Daoy (cell line): ENCODE results near the gene CLIP1. TPM values are rescaled to one million over a fixed set of nuclear protein-coding genes. Genes with fewer than 3 reads are reported as not detected.
A peak's percentile ranks its signal among the peaks of the same experiment; 100 is the strongest.
"Not testable (repeated sequence)": the region's sequence is repeated elsewhere in the genome, so short reads cannot be mapped to it uniquely, and the experiment has no call there.

Experiments
- DNase-seq: peaks from one replicate; pipeline ENCODE4 v3.0.0-alpha.2; 2015; ENCODE audit warnings: low read depth
- total RNA-seq: library from RNA; depleted of rRNA; stranded (reverse); fragments of >200 nt; shearing (Covaris generic); gene quantifications from 2 replicates; pipeline ENCODE4 v1.2.3, GENCODE V29; 2014; rRNA removed

The CLIP1 gene
- 38.2 and 41.7 TPM in 2 replicates for total RNA-seq

- peak; percentile 89 for DNase-seq
Measured at GRCh38 chr12:122421821-122422729, at the start of gene CLIP1. TSS of gene CLIP1 (minus strand) at chr12:122422669. CDS start at chr12:122380452, 42,217 bp downstream.

- DNase-seq: peak; percentile 49
Measured at GRCh38 chr12:122471324-122472226, 49.1 kb upstream of the CLIP1 start.

GRCh38 chr12:122470576-122470975, 48.1 kb upstream of the CLIP1 start:
- not testable (repeated sequence) for DNase-seq

- DNase-seq: not testable (repeated sequence)
Measured at GRCh38 chr12:122469856-122470255, 47.4 kb upstream of the CLIP1 start.

GRCh38 chr12:122467983-122468382, 45.5 kb upstream of the CLIP1 start:
- DNase-seq: no peak

- peak; percentile 88 for DNase-seq
Measured at GRCh38 chr12:122464317-122465042, 42.0 kb upstream of the CLIP1 start.

GRCh38 chr12:122460641-122461040, 38.2 kb upstream of the CLIP1 start:
- DNase-seq: no peak

- no peak for DNase-seq
Measured at GRCh38 chr12:122460061-122460460, 37.6 kb upstream of the CLIP1 start.

- no peak for DNase-seq
Measured at GRCh38 chr12:122459211-122459610, 36.7 kb upstream of the CLIP1 start.

GRCh38 chr12:122458105-122459035, 35.9 kb upstream of the CLIP1 start:
- DNase-seq: no peak

GRCh38 chr12:122457627-122458026, 35.2 kb upstream of the CLIP1 start:
- DNase-seq: no peak

- no peak for DNase-seq
Measured at GRCh38 chr12:122454739-122455138, 32.3 kb upstream of the CLIP1 start.

- no peak for DNase-seq
Measured at GRCh38 chr12:122454250-122454721, 31.8 kb upstream of the CLIP1 start.

- DNase-seq: no peak
Measured at GRCh38 chr12:122452701-122453285, 30.3 kb upstream of the CLIP1 start.

- peak; percentile 70 for DNase-seq
Measured at GRCh38 chr12:122449317-122449716, 26.8 kb upstream of the CLIP1 start.

GRCh38 chr12:122447825-122448224, 25.4 kb upstream of the CLIP1 start:
- DNase-seq: not testable (repeated sequence)

GRCh38 chr12:122446390-122446789, 23.9 kb upstream of the CLIP1 start:
- DNase-seq: not testable (repeated sequence)

- not testable (repeated sequence) for DNase-seq
Measured at GRCh38 chr12:122444071-122444470, 21.6 kb upstream of the CLIP1 start.

GRCh38 chr12:122438822-122439221, 16.4 kb upstream of the CLIP1 start:
- DNase-seq: not testable (repeated sequence)

- DNase-seq: peak; percentile 86
Measured at GRCh38 chr12:122437656-122438121, 15.2 kb upstream of the CLIP1 start.
